Muscle layer of colon (tissue), 2 donors: ENCODE measurements around the gene MSL2.
"Not testable (repeated sequence)": the region's sequence is repeated elsewhere in the genome, so short reads cannot be mapped to it uniquely, and the experiment has no call there.

Experiments used
- H3K27ac ChIP-seq: one replicate; pipeline ENCODE4 v1.7.0; 2013; ENCODE audit warnings: low read depth, mild to moderate bottlenecking, low read length, moderate library complexity
- H3K27me3 ChIP-seq, 2 donors: one replicate each; pipeline ENCODE4 v1.7.0; 2013; ENCODE audit warnings: low read length in 2 of 2, mild to moderate bottlenecking in 2 of 2; ENCODE audit not compliant: insufficient read depth in 2 of 2, control insufficient read depth in 1 of 2
- H3K36me3 ChIP-seq: one replicate; pipeline ENCODE4 v1.7.0; 2013; ENCODE audit warnings: mild to moderate bottlenecking, low read length; ENCODE audit not compliant: insufficient read depth
- H3K4me1 ChIP-seq: one replicate; pipeline ENCODE4 v1.7.0; 2013; ENCODE audit warnings: mild to moderate bottlenecking, low read length; ENCODE audit not compliant: insufficient read depth
- H3K4me3 ChIP-seq, 2 donors: one replicate each; pipeline ENCODE4 v1.7.0; 2013; ENCODE audit warnings: low read length in 2 of 2, low read depth in 1 of 2, mild to moderate bottlenecking in 1 of 2, moderate library complexity in 1 of 2
- H3K9ac ChIP-seq: one replicate; pipeline ENCODE4 v1.7.0; 2013; ENCODE audit warnings: low read length
- H3K9me3 ChIP-seq: one replicate; pipeline ENCODE4 v1.7.0; 2013; ENCODE audit warnings: mild to moderate bottlenecking, low read length
- donor health status: abdominal sarcoma.
- donor health status: Adenocarcinoma of cecum.

The MSL2 gene

GRCh38 chr3:136189859-136190617 lies 6.1 kb downstream of the MSL2 start:
- Histone ChIP-seq H3K4me3 (no peak overlapping the region), H3K36me3 (no peaks in the 10 kb centered on the region), H3K27me3 (no peaks in the 10 kb centered on the region), H3K4me1 (peaks cover 57% of the 10 kb centered on the region), H3K9ac (no peak overlapping the region), H3K27ac (no peak overlapping the region), H3K9me3 (no peaks in the 10 kb centered on the region)

- H3K4me3 ChIP-seq, result no peak overlapping the region
- no peaks in the 10 kb centered on the region for H3K9me3 ChIP-seq
- H3K27me3 ChIP-seq, result no peaks in the 10 kb centered on the region
- H3K4me1 ChIP-seq, result peaks cover 57% of the 10 kb centered on the region
- H3K36me3 ChIP-seq, result no peaks in the 10 kb centered on the region
- H3K27ac ChIP-seq, result no peak overlapping the region
- H3K9ac ChIP-seq, result no peak overlapping the region
These were observed 7.1 kb downstream of the MSL2 start for GRCh38 chr3:136189043-136189442.

GRCh38 chr3:136187868-136188267 lies 8.3 kb downstream of the MSL2 start:
- no peak overlapping the region for H3K4me3 ChIP-seq
- no peaks in the 10 kb centered on the region for H3K36me3 ChIP-seq
- H3K27ac ChIP-seq, result no peak overlapping the region
- H3K4me1 ChIP-seq, result peaks cover 59% of the 10 kb centered on the region
- no peaks in the 10 kb centered on the region for H3K9me3 ChIP-seq
- no peak overlapping the region for H3K9ac ChIP-seq
- no peaks in the 10 kb centered on the region for H3K27me3 ChIP-seq

GRCh38 chr3:136186846-136187245 lies 9.3 kb downstream of the MSL2 start:
- Histone ChIP-seq H3K4me3 (no peak overlapping the region), H3K36me3 (no peaks in the 10 kb centered on the region), H3K27ac (no peak overlapping the region), H3K9me3 (no peaks in the 10 kb centered on the region), H3K9ac (no peak overlapping the region), H3K27me3 (no peaks in the 10 kb centered on the region), H3K4me1 (peaks cover 62% of the 10 kb centered on the region)

GRCh38 chr3:136186344-136186743 lies 9.8 kb downstream of the MSL2 start:
- H3K27ac ChIP-seq, result no peak overlapping the region
- H3K36me3 ChIP-seq, result no peaks in the 10 kb centered on the region
- H3K9me3 ChIP-seq, result no peaks in the 10 kb centered on the region
- no peak overlapping the region for H3K9ac ChIP-seq
- peaks cover 57% of the 10 kb centered on the region for H3K4me1 ChIP-seq
- no peak overlapping the region for H3K4me3 ChIP-seq
- no peaks in the 10 kb centered on the region for H3K27me3 ChIP-seq

- Histone ChIP-seq H3K27me3 (no peaks in the 10 kb centered on the region), H3K9ac (no peak overlapping the region), H3K27ac (no peak overlapping the region), H3K4me1 (peaks cover 41% of the 10 kb centered on the region), H3K36me3 (no peaks in the 10 kb centered on the region), H3K9me3 (no peaks in the 10 kb centered on the region), H3K4me3 (no peak overlapping the region)
These were observed 11.4 kb downstream of the MSL2 start for GRCh38 chr3:136184703-136185102.

- Histone ChIP-seq H3K4me3 (no peak overlapping the region), H3K27me3 (no peaks in the 10 kb centered on the region), H3K9me3 (no peaks in the 10 kb centered on the region), H3K27ac (no peak overlapping the region), H3K36me3 (no peaks in the 10 kb centered on the region), H3K4me1 (peaks cover 28% of the 10 kb centered on the region), H3K9ac (no peak overlapping the region)
These were observed 14.4 kb downstream of the MSL2 start for GRCh38 chr3:136181741-136182140.

- peaks cover 43% of the 10 kb centered on the region for H3K4me1 ChIP-seq
- H3K9ac ChIP-seq, result no peak overlapping the region
These were observed 18.3 kb downstream of the MSL2 start for GRCh38 chr3:136177876-136178275.

GRCh38 chr3:136173939-136174490 lies 22.1 kb downstream of the MSL2 start:
- H3K4me3 ChIP-seq, result no peak overlapping the region
- H3K36me3 ChIP-seq, result no peaks in the 10 kb centered on the region
- no peaks in the 10 kb centered on the region for H3K27me3 ChIP-seq
- H3K9ac ChIP-seq, result no peak overlapping the region
- peaks cover 45% of the 10 kb centered on the region for H3K4me1 ChIP-seq
- no peaks in the 10 kb centered on the region for H3K9me3 ChIP-seq
- H3K27ac ChIP-seq, result no peak overlapping the region

More at GRCh38 chr3:136177876-136178275, 18.3 kb downstream of the MSL2 start:
- Histone ChIP-seq H3K9me3 (no peaks in the 10 kb centered on the region), H3K27me3 (no peaks in the 10 kb centered on the region), H3K36me3 (no peaks in the 10 kb centered on the region), H3K4me3 (no peak overlapping the region), H3K27ac (no peak overlapping the region)

- Histone ChIP-seq H3K9ac (no peak overlapping the region), H3K4me1 (peaks cover 38% of the 10 kb centered on the region), H3K9me3 (no peaks in the 10 kb centered on the region), H3K27me3 (no peaks in the 10 kb centered on the region), H3K27ac (no peak overlapping the region), H3K36me3 (no peaks in the 10 kb centered on the region), H3K4me3 (no peak overlapping the region)
These were observed 25.0 kb downstream of the MSL2 start for GRCh38 chr3:136171097-136171542.

- not testable (repeated sequence) for H3K4me3 ChIP-seq, H3K36me3 ChIP-seq, H3K27ac ChIP-seq, H3K9ac ChIP-seq, H3K27me3 ChIP-seq, H3K9me3 ChIP-seq
- H3K4me1 ChIP-seq, result peaks cover 27% of the 10 kb centered on the region
These were observed 27.9 kb downstream of the MSL2 start for GRCh38 chr3:136168236-136168635.

GRCh38 chr3:136166507-136166906 lies 29.6 kb downstream of the MSL2 start:
- Histone ChIP-seq H3K9ac (no peak overlapping the region), H3K4me3 (no peak overlapping the region), H3K9me3 (no peaks in the 10 kb centered on the region), H3K36me3 (no peaks in the 10 kb centered on the region), H3K27me3 (no peaks in the 10 kb centered on the region), H3K27ac (no peak overlapping the region), H3K4me1 (peaks cover 26% of the 10 kb centered on the region)
